HG02852 (cell line): ENCODE measurements around the gene CEP104.
"Not testable (repeated sequence)": the region's sequence is repeated elsewhere in the genome, so short reads cannot be mapped to it uniquely, and the experiment has no call there.

Experiments
- ATAC-seq: cut with Tn5 transposase; IDR thresholded peaks from one replicate; pipeline ENCODE4 v1.9.1; 2021; ENCODE audit warnings: mild to moderate bottlenecking, moderate library complexity; ENCODE audit not compliant: unreplicated experiment

Gene CEP104

GRCh38 chr1:3828391-3828790, 28.6 kb downstream of the CEP104 start:
- no peak for ATAC-seq

DNA sequence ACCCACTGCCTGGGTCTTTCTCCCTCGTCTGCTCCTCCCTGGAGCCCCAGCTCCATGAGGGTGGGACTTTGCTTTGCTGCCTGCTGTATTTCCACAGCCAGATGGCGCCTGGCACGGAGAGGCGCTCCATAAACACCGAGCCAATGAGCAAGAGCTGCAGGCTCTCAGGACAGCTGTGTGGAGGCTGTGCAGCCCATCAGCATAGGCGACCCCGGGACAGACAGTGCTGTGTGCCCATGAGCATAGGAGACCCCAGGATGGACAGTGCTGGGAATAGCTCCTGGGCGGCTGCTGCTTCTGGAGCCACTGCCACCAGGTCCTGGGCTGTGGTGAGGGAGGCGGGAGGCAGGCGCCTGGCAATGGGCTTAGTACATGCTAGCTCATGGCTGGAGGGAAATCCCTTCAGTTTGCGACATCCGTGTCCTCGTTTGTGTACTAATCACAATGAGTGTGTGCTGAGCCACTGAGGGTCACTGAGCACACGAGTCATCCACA, 29.2 kb downstream of the CEP104 start:
- no peak for ATAC-seq

DNA sequence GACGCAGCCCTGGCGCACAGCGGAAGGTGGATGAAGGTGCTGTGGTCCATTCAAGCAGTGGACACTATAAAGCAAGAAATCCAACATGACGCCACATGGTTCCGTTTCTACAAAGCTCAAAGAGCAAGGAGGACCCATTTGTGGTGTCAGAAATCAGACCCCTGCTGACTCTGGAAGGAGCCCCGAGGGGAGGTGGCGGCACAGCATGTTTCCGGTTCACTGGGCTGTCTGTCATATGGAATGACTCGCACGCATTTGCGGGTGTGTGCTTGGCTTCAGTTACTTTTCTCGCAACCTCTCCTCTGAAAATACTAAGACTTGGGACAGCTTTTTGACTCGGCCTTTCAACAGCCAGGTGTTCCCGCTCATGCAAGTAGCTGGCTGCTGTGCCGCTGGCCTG, 31.7 kb downstream of the CEP104 start:
- no peak for ATAC-seq

DNA sequence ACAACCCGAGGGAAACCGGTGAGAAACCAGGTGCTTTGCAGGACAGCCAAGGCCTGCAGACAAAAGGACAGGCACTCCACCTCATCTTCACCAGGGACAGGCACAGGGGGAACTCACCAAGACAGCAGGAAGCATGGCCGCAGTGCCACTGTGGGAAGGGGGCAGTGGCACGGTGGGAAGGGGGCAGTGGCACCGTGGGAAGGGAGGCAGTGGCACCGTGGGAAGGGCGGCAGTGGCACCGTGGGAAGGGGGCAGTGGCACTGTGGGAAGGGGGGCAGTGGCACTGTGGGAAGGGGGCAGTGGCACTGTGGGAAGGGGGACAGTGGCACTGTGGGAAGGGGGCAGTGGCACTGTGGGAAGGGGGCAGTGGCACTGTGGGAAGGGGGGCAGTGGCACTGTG, 32.4 kb downstream of the CEP104 start:
- ATAC-seq, result no peak

- ATAC-seq, result no peak
Observed at GRCh38 chr1:3822421-3822820, 34.6 kb downstream of the CEP104 start.

DNA sequence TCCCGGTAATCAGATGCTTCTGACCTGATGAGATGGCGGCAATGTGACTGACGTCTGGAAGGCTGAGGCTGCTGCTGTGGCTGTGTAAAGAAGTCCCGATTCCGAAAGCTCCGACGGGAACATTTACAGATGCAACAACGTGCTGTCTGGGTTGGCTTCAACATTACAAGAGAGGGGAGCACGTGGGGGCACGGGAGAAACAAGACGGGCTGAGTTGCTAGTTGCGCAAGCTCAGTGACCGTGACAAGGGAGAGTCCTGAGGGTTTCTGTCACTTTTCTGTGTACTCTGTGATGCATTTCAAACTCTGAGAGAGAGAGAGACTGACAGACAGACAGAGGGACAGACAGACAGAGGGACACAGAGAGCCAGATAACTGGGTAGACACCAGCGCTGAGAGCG, 35.1 kb downstream of the CEP104 start:
- ATAC-seq, result no peak

GRCh38 chr1:3821447-3821846, 35.6 kb downstream of the CEP104 start:
- no peak for ATAC-seq

GRCh38 chr1:3821004-3821403, 36.0 kb downstream of the CEP104 start:
- no peak for ATAC-seq

- ATAC-seq, result no peak
Observed at GRCh38 chr1:3820316-3820715, 36.7 kb downstream of the CEP104 start.

DNA sequence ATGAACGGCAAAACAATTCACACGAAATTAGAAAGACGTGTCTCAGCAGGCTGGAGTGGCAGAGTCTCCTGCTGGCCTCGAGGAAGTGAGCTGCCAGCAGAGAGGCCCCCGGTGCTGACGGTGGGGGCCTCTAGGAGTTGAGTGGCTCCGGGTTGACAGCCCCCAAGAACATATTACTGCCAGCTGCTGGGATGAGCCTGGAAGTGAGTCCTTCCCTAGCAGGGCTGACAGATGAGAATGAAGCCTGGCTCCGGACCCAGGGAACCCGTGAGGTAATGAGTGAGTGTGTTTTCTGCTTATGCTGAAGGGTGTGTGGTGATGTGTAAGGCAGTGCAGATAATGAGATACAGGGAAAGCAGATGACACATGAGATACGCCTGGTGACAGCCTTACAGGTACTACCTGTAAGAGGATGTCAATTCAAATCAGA, 37.2 kb downstream of the CEP104 start:
- no peak for ATAC-seq

GRCh38 chr1:3817821-3818597, 39.0 kb downstream of the CEP104 start:
- no peak for ATAC-seq

DNA sequence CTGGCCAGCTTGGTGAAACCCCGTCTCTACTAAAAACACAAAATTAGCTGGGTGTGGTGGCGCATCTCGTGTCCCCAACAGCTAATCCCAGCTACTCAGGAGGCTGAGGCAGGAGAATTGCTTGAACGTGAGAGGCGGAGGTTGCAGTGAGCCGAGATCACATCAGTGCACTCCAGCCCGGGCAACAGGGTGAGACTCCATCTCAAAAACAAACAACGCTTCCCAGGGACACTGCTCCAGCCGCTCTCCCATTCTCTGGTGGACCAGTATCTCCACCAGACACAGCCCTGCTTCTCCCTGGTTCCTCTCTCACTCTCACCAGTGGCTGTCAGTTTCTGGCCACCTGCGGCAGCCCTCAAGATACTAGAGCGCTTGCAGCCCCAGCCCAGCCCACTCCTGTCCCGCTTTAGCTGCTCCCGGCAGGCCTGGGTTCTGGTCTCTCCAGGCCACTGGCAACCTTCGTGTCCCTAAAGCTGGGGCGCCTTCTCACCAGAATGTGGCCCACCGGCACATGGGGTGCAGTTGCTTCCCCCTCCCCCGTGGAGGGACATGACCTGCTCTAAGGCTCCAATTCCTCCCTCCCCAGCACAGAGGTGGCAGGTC, 39.8 kb downstream of the CEP104 start:
- ATAC-seq, result no peak

- no peak for ATAC-seq
Observed at GRCh38 chr1:3816331-3817137, 40.5 kb downstream of the CEP104 start.

- ATAC-seq, result no peak
Observed at GRCh38 chr1:3814771-3815561, 42.0 kb downstream of the CEP104 start.

DNA sequence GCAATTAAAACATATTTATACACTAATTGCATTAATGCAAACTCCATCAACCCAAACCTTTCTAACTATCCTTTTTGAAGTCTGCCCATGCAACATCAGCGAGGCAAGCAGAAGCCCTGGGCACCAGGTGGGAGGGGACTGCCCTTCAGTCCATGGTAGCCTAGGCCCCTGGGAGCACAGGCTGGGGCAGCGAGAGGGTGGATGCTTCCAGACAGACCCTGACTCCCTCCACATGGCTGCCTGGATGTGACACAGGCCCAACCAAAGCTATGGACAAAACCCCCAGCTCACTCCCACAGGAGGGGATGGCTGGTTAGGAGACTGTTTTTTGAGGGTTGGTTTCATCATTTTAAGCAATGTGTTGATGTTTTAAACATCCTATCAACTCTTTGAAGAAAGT, 42.9 kb downstream of the CEP104 start:
- no peak for ATAC-seq

DNA sequence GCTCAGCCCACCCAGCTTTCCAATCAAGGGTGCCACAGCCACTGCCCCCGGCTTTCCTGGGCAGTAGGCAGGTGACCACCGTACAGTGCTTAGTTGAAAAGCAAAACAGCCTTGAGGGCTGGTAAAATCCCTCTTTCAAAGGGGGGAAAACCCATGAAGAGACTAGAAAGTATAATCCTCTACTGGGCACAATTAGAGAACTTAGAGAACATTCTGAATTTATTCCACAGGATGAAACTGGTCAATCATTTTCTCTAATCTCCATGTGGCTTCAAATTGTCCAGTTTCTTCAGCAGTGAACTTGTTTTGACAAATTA, 45.5 kb downstream of the CEP104 start:
- no peak for ATAC-seq

DNA sequence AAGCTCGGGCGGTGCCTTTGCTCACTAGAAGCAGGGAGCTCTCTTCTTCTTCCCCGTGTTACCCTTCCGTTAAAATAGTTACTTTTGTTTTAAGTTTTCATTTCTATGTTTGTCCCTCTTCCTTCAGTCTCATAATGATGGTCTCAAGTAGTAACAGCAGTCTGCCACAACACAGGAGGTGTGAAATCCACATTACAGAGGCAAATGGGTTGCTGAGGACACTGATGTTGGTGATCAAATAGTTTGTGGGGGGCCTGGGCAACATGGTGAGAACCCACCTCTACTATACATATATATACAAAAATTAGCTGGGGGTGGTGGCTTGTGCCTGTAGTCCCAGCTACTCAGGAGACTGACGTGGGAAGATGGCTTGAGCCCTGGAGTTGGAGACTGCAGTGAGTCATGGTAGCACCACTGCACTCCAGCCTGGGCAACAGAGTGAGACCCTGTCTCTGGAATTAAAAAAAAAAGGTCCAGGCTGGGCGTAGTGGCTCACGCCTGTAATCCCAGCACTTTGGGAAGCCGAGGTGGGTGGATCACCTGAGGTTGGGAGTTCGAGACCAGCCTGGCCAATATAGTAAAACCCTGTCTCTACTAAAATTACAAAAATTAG, 46.8 kb downstream of the CEP104 start:
- not testable (repeated sequence) for ATAC-seq

DNA sequence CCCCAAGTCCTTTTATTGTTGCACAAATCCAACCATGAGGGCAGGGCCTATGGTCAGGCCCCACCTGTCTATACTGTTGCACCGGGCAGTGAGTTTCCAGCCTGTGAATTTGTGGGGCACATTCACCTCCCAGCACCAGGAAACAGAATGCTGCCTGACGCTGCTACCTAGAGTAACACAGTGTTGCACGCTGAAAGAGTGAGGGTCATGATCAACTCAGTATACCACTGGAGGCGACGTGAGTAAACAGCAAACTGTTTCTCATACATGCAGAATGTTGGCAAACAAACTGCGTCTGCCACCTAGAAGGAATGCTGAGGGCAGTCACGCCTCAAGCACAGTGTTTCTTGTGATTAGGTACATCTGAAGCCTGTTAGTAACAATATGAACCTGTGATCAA, 47.3 kb downstream of the CEP104 start:
- no peak for ATAC-seq

DNA sequence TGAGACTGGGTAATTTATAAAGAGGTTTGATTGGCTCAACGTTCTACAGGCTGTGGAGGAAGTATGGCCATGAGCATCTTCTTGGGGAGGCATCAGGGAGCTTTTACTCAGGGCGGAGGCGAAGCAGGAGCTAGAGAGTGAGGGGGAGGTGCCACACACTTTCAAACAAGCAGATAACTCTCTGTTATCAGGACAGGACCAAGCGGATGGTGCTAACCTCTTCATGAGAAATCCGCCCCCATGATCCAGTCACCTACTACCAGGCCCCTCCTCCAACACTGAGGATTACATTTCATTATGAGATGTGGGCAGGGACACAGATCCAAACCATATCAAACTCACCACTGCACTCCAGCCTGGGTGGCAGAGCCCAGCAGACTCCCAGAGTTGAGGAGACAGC, 49.2 kb downstream of the CEP104 start:
- no peak for ATAC-seq

DNA sequence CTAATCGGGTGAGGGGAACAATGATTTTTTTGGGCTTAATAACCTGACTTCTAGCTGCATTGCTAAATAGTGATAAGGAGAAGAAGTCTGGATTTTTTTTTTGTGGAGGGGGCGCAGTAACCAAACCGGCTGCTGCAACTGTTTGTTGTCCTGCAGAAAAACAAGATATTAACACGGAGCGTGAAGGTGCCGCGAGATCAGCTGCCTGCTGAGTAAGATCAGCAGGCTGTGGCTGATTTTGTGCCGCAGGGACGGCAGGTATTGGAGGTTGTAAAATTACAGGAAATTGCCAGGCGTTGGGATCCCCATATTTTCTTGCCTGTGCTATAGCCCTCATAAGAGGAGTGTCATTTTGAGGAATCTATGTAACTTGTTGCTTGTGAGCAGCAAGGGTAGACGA, 52.0 kb downstream of the CEP104 start:
- no peak for ATAC-seq

DNA sequence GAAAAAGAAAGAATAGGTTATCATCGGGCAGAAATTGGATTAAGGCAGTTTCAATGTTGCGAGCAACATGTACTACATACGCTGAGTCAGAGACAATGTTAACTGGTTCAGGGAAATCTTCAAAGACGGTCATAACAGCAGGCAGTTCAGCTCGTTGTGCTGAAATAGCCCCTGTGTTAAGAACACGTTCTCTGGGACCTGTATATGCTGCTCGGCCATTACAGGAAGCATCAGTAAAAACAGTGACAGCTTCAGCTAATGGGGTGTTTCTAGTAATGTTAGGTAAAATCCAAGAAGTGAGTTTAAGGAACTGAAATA, 52.4 kb downstream of the CEP104 start:
- not testable (repeated sequence) for ATAC-seq
